ENCODE results near the gene RPN1. TPM values are rescaled to one million over a fixed set of nuclear protein-coding genes. Genes with fewer than 3 reads are reported as not detected.
"Not testable (repeated sequence)": the region's sequence is repeated elsewhere in the genome, so short reads cannot be mapped to it uniquely, and the experiment has no call there.

RPN1 gene
- total and polyA plus RNA-seq, 2 of the 8 experiments (the other 6 are each of a cell fraction or from before 2014, with no cell fraction given): 165 to 211 TPM

DNA sequence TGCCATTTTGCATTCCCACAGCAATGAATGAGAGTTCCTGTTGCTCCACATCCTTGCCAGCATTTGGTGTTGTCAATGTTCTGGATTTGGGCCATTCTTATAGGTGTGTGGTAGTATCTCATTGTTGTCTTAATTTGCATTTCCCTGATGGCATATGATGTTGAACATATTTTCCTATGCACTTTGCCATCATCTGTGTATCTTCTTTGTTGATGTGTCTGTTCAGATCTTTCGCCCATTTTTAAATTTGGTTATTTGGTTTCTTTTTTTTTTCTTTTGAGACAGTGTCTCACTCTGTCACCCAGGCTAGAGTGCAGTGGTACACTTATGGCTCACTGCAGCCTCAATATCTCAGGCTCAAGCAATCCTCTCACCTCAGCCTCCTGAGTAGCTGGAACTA lies 60.6 kb downstream of the RPN1 start:
- H2AK5ac ChIP-seq (ENCODE audit: low read depth, low read length); H4K91ac ChIP-seq (replicated peaks; ENCODE audit: insufficient read length, low read length); H2BK12ac ChIP-seq (ENCODE audit: low read depth, low read length); DNase-seq (ENCODE audit: low read depth in 1 of 2, low spot score in 2 of 2); H3K14ac ChIP-seq (ENCODE audit: insufficient read length); H3K23me2 ChIP-seq (ENCODE audit: low read depth, low read length); H3K4ac ChIP-seq (replicated peaks; ENCODE audit: insufficient read length, low read depth, low read length); H3K4me3 ChIP-seq (ENCODE audit: extremely low read depth in 1 of 4, insufficient read depth in 2 of 4, low read depth in 3 of 4, low read length in 4 of 4); H2BK15ac ChIP-seq (ENCODE audit: low read length); H2BK20ac ChIP-seq (ENCODE audit: low read length); H3K36me3 ChIP-seq (ENCODE audit: control insufficient read depth in 2 of 4, insufficient read depth in 4 of 4, low read length in 3 of 4); H4K20me1 ChIP-seq (replicated peaks in 1 of 2; ENCODE audit: control insufficient read depth in 1 of 2, insufficient read depth in 2 of 2, low read length in 2 of 2); FAIRE-seq; H4K5ac ChIP-seq (ENCODE audit: insufficient read length, low read depth, low read length); POLR2A ChIA-PET (ENCODE audit: partially characterized antibody); H2AFZ ChIP-seq (ENCODE audit: low read length); H3K4me2 ChIP-seq (ENCODE audit: insufficient read depth in 1 of 2, low read depth in 2 of 2, low read length in 2 of 2); H3K79me2 ChIP-seq (ENCODE audit: control insufficient read depth in 1 of 2, insufficient read depth in 2 of 2, low read length in 2 of 2); H3K56ac ChIP-seq (replicated peaks; ENCODE audit: insufficient read length, low read depth, low read length); H3K27me3 ChIP-seq (replicated peaks in 1 of 4; ENCODE audit: control insufficient read depth in 3 of 4, extremely low read depth in 1 of 4, insufficient read depth in 3 of 4, low read length in 3 of 4); H3K4me1 ChIP-seq (replicated peaks in 1 of 4; ENCODE audit: control insufficient read depth in 3 of 4, insufficient read depth in 4 of 4, low read length in 3 of 4); H3K9me3 ChIP-seq (ENCODE audit: insufficient read depth in 2 of 2, low read depth in 1 of 2, low read length in 1 of 2); H3K9ac ChIP-seq (replicated peaks in 1 of 4; ENCODE audit: extremely low read depth in 1 of 4, low read depth in 3 of 4, low read length in 3 of 4); H3K18ac ChIP-seq (ENCODE audit: extremely low read depth, low read length); H3K23ac ChIP-seq (ENCODE audit: insufficient read length); H2BK5ac ChIP-seq (ENCODE audit: low read depth, low read length); H2BK120ac ChIP-seq (replicated peaks; ENCODE audit: low read depth, low read length); H4K8ac ChIP-seq (ENCODE audit: extremely low read depth, insufficient read depth, low read length); H3K79me1 ChIP-seq (ENCODE audit: low read depth, low read length); H3K27ac ChIP-seq (ENCODE audit: low read depth, low read length): not testable (repeated sequence)
- 64% methylated on average over 1 of the region's 1 CpG; no CpG with 5 or more reads in 1 of the 2 experiments for WGBS, 2 experiments (ENCODE audit: extremely low coverage in 1 of 2, insufficient coverage in 1 of 2, insufficient read length in 1 of 2, insufficient replicate concordance in 2 of 2, low coverage in 1 of 2, low lambda C conversion rate in 2 of 2, missing lambda C conversion rate in 1 of 2)
- CTCF ChIA-PET (ENCODE audit: partially characterized antibody): interaction anchor here (1.2 to 14.8 kb wide), 10 partner anchors 15 to 485 kb away, joined by 3 to 160 read pairs (median 4); no protein-coding TSS in a partner anchor
